Ovary (tissue), 9 donors: ENCODE measurements around the gene POM121L2. TPM values are rescaled to one million over a fixed set of nuclear protein-coding genes. Genes with fewer than 3 reads are reported as not detected.

Experiments
- DNase-seq, 5 donors: peaks; one replicate each; pipeline ENCODE4 v3.0.0-alpha.2; 2019 to 2020
- H3K27ac ChIP-seq, 2 donors: fragments of 200-600 bp; one replicate each; pipeline versions ENCODE4 v1.5.1 to v1.8.0; 2019 to 2022
- H3K27me3 ChIP-seq: fragments of 200-600 bp; one replicate; pipeline ENCODE4 v1.8.0; 2022
- H3K36me3 ChIP-seq: fragments of 200-600 bp; sonication (generic); one replicate; pipeline ENCODE4 v1.5.1; 2019
- H3K4me1 ChIP-seq: one replicate; pipeline ENCODE4 v1.8.1; 2013; ENCODE audit warnings: mild to moderate bottlenecking, moderate library complexity; ENCODE audit not compliant: insufficient read depth
- H3K4me3 ChIP-seq: fragments of 200-600 bp; sonication (generic); one replicate; pipeline ENCODE4 v1.5.1; 2017
- H3K9me3 ChIP-seq, 2 donors: fragments of 200-600 bp in 1 of 2; sonication (generic) in 1 of 2; one replicate each; pipeline versions ENCODE4 v1.5.1 to v1.8.1; 2013 to 2019; ENCODE audit warnings: mild to moderate bottlenecking in 1 of 2, moderate library complexity in 1 of 2
- CTCF ChIP-seq, 3 donors: fragments of 450-650 bp in 2 of 3; fragments of 200-600 bp in 1 of 3; IDR thresholded peaks; one replicate each; pipeline versions ENCODE4 v1.5.1 to v1.8.0; 2016 to 2022; ENCODE audit warnings: antibody characterized with exemption in 3 of 3, mild to moderate bottlenecking in 1 of 3
- EP300 ChIP-seq: sonication (generic); formaldehyde crosslinking; IDR thresholded peaks from one replicate; pipeline ENCODE4 v1.6.1; 2017; ENCODE audit warnings: antibody characterized with exemption
- POLR2A ChIP-seq: fragments of 450-650 bp; IDR thresholded peaks from one replicate; pipeline ENCODE4 v1.6.1; 2017; ENCODE audit warnings: antibody characterized with exemption, mild to moderate bottlenecking, moderate library complexity
- WGBS, 3 donors: extraction: QIAGEN DNeasy Blood & Tissue Kit in 1 of 3; methylation state at CpG; one replicate each; pipeline versions ENCODE4 v1.1.5 to v1.1.7; 2013 to 2017; 5-methylcytosine and 5-hydroxymethylcytosine counted together
- intact Hi-C, 4 donors: fragments of 100-400 bp; cut with DNase I; formaldehyde crosslinking; loops; one replicate each; pipeline versions ENCODE4 v1.11.0 to v1.15.1; 2022 to 2023
- polyA plus RNA-seq, 2 donors: library from polyadenylated mRNA; stranded (reverse); fragments of 200-250 nt in 1 of 2; fragments of 350-450 nt in 1 of 2; fragmentation: Illumina TruSeq in 1 of 2; extraction: RNeasy Lipid Tissue Mini Kit (QIAGEN cat#74804) in 1 of 2; gene quantifications; one replicate each; pipeline ENCODE4 v1.2.3, GENCODE V29; 2013 to 2014
- total RNA-seq, 7 donors: library from RNA; depleted of rRNA in 2 of 7; stranded (reverse); fragments of >200 nt in 2 of 7; fragmentation: NEBNext Ultra II Directional in 3 of 7; extraction: Animal tissue kit (Norgen Biotek cat#: 25700) in 3 of 7; gene quantifications; one replicate each; pipeline versions ENCODE4 v1.1.0 to v1.2.4, GENCODE V29; 2016 to 2023
- donor health status: DM: no; HTN: no; CAD: no; lungs with moderate emphysema.
- donor health status: DM: no; HTN: no; CAD: no.
- donor health status: Bipolar disorder and iron deficiency.
- donor health status: DM: yes; HTN: yes; CAD: no.
- donor health status: DM: no; HTN: no; CAD: no.
- donor health status: DM: yes; HTN: yes; CAD: no.

The POM121L2 gene
- total and polyA plus RNA-seq, 9 donors, result 0.02 to 0.05 TPM; not detected in 7

- Histone ChIP-seq H3K9me3 (peaks cover 0 to 11% of the 10 kb centered on the region in 2 donors), H3K27ac (no peak overlapping the region), H3K36me3 (no peaks in the 10 kb centered on the region), H3K4me3 (peak overlapping the region; percentile 32), H3K27me3 (no peaks in the 10 kb centered on the region), H3K4me1 (peaks cover 5% of the 10 kb centered on the region)
- WGBS, 3 donors, result 8 to 12% (median 10%) methylated on average over 19 of the region's 19 CpGs
- no peak for TF ChIP-seq EP300
- no peak for TF ChIP-seq POLR2A
- no peak for TF ChIP-seq CTCF (IDR thresholded peaks at IDR 0.05)
- intact Hi-C loops, result no loop called here
- DNase-seq, result no peak
Observed at GRCh38 chr6:27311806-27312145, 297 bp downstream of the POM121L2 start.

DNA sequence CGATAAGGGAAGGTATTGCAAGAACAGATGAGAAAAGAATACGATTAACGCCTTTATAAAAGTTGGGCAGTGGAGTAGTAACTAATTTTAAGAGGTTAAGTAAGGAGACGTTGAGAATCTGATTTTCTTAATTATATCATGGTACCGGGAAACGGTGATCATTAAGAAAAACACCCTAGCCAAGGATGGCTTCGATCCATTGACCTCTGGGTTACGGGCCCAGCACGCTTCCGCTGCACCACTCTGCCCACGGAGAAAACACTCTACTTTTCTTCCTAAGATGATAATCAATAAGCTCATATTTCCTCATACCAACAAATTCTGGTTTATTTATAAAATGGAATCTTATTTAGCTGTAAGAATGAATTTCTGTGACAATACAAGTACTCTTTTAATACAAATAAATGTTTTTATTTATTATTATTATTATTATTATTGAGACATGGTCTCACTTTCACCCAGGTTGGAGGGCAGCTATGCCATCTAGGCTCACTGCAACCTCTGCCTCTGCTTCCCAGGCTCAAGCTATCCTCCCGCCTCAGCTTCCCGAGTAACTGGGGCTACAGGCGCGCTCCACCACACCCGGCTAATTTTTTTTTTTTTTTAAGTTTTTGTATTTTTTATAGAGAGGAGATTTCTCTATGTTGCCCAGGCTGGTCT is 8.3 kb downstream of the POM121L2 start:
- H3K27me3 ChIP-seq, result no peaks in the 10 kb centered on the region
- intact Hi-C loops, result no loop called here
- no peaks in the 10 kb centered on the region for H3K36me3 ChIP-seq
- no peak for TF ChIP-seq EP300
- no peak for TF ChIP-seq POLR2A
- TF ChIP-seq CTCF (IDR thresholded peaks at IDR 0.05), result no peak
- H3K4me1 ChIP-seq, result no peaks in the 10 kb centered on the region
- H3K9me3 ChIP-seq, result no peaks in the 10 kb centered on the region
- H3K27ac ChIP-seq, result no peak overlapping the region
- no peak for DNase-seq
- 27 to 44% (median 32%) methylated on average over 16 of the region's 16 CpGs for WGBS, 3 donors
- no peak overlapping the region for H3K4me3 ChIP-seq

GRCh38 chr6:27297857-27298730 is 14.0 kb downstream of the POM121L2 start:
- no peaks in the 10 kb centered on the region for H3K27me3 ChIP-seq
- intact Hi-C loops, result no loop called here
- no peak overlapping the region for H3K27ac ChIP-seq
- no peaks in the 10 kb centered on the region for H3K4me1 ChIP-seq
- H3K36me3 ChIP-seq, result no peaks in the 10 kb centered on the region
- TF ChIP-seq CTCF (IDR thresholded peaks at IDR 0.05), result no peak
- TF ChIP-seq POLR2A, result no peak
- TF ChIP-seq EP300, result no peak
- WGBS, 3 donors, result 20 to 26% (median 23%) methylated on average over 22 of the region's 22 CpGs
- H3K4me3 ChIP-seq, result no peak overlapping the region
- H3K9me3 ChIP-seq, result peaks cover 0 to 13% of the 10 kb centered on the region in 2 donors
- no peak for DNase-seq

DNA sequence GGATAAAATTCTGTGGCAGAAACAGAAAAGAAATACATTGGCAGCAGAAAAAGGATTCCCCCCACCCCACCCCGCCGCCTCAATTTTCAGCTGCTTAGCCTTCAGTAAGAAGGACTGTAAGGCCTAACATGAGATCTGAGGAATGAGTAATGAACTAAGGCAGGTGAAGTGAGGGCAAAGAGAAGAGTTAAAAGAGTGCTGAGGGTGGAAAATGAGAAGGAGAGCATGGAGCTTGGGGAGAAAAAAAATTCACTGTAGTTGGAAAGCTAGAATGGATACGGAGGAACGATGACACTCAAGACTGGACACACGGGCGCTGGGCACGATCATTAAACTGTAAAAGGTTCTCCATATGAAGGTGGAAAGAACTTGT is 14.6 kb downstream of the POM121L2 start:
- no peak for DNase-seq
- intact Hi-C loops, result no loop called here
- H3K27me3 ChIP-seq, result no peaks in the 10 kb centered on the region
- H3K36me3 ChIP-seq, result no peaks in the 10 kb centered on the region
- peaks cover 0 to 15% of the 10 kb centered on the region in 2 donors for H3K9me3 ChIP-seq
- no peak for TF ChIP-seq CTCF (IDR thresholded peaks at IDR 0.05)
- no peak for TF ChIP-seq EP300
- TF ChIP-seq POLR2A, result no peak
- H3K27ac ChIP-seq, result no peak overlapping the region
- 6 to 11% (median 10%) methylated on average over 7 of the region's 7 CpGs for WGBS, 3 donors
- no peak overlapping the region for H3K4me3 ChIP-seq
- no peaks in the 10 kb centered on the region for H3K4me1 ChIP-seq
